ENCODE data around the gene STH.

Gene STH

GRCh38 chr17:46027048-46027975 is 28.3 kb downstream of the STH start:
- no peak for DNase-seq (ENCODE audit: low read depth, low spot score)

GRCh38 chr17:46027976-46028325 is 28.9 kb downstream of the STH start:
- no peak for DNase-seq (ENCODE audit: low read depth, low spot score)

- no peak for DNase-seq (ENCODE audit: low read depth, low spot score)
Measured at GRCh38 chr17:46028374-46028773, 29.3 kb downstream of the STH start.

- no peak for DNase-seq (ENCODE audit: low read depth, low spot score)
Measured at GRCh38 chr17:46028981-46029565, 30.0 kb downstream of the STH start.

GRCh38 chr17:46029627-46030026 is 30.6 kb downstream of the STH start:
- no peak for DNase-seq (ENCODE audit: low read depth, low spot score)

GRCh38 chr17:46030752-46031151 is 31.7 kb downstream of the STH start:
- DNase-seq (ENCODE audit: low read depth, low spot score), result no peak

- no peak for DNase-seq (ENCODE audit: low read depth, low spot score)
Measured at GRCh38 chr17:46031440-46031839, 32.4 kb downstream of the STH start.

- DNase-seq (ENCODE audit: low read depth, low spot score), result no peak
Measured at GRCh38 chr17:46031920-46032319, 32.9 kb downstream of the STH start.

GRCh38 chr17:46032909-46033308 is 33.9 kb downstream of the STH start:
- no peak for DNase-seq (ENCODE audit: low read depth, low spot score)

- DNase-seq (ENCODE audit: low read depth, low spot score), result no peak
Measured at GRCh38 chr17:46033392-46033791, 34.3 kb downstream of the STH start.

GRCh38 chr17:46035112-46035818 is 36.2 kb downstream of the STH start:
- DNase-seq (ENCODE audit: low read depth, low spot score), result no peak

GRCh38 chr17:46036491-46036890 is 37.4 kb downstream of the STH start:
- DNase-seq (ENCODE audit: low read depth, low spot score), result no peak

- no peak for DNase-seq (ENCODE audit: low read depth, low spot score)
Measured at GRCh38 chr17:46037722-46038255, 38.7 kb downstream of the STH start.

- DNase-seq (ENCODE audit: low read depth, low spot score), result no peak
Measured at GRCh38 chr17:46038414-46038813, 39.4 kb downstream of the STH start.

GRCh38 chr17:46038937-46039336 is 39.9 kb downstream of the STH start:
- no peak for DNase-seq (ENCODE audit: low read depth, low spot score)

GRCh38 chr17:46039592-46040186 is 40.6 kb downstream of the STH start:
- DNase-seq (ENCODE audit: low read depth, low spot score), result no peak

- DNase-seq (ENCODE audit: low read depth, low spot score), result no peak
Measured at GRCh38 chr17:46042246-46042645, 43.2 kb downstream of the STH start.

- DNase-seq (ENCODE audit: low read depth, low spot score), result no peak
Measured at GRCh38 chr17:46042925-46043324, 43.9 kb downstream of the STH start.

- no peak for DNase-seq (ENCODE audit: low read depth, low spot score)
Measured at GRCh38 chr17:46043606-46044005, 44.6 kb downstream of the STH start.

GRCh38 chr17:46044286-46044928 is 45.4 kb downstream of the STH start:
- DNase-seq (ENCODE audit: low read depth, low spot score), result peak; percentile 63

GRCh38 chr17:46044989-46045388 is 45.9 kb downstream of the STH start:
- DNase-seq (ENCODE audit: low read depth, low spot score), result no peak
